HepG2 (cell line): ENCODE results near the gene ASH1L. TPM values are rescaled to one million over a fixed set of nuclear protein-coding genes. Genes with fewer than 3 reads are reported as not detected.

ENCODE experiments used
- ATM ChIP-seq: fragments of 450-650 bp; IDR thresholded peaks from 2 replicates; pipeline ENCODE4 v1.7.1; 2017; ENCODE audit warnings: mild to moderate bottlenecking, borderline replicate concordance
- CAMTA2 ChIP-seq: sonication (generic); formaldehyde crosslinking; IDR thresholded peaks from 2 replicates; pipeline ENCODE4 v1.4.0; 2020; ENCODE audit warnings: mild to moderate bottlenecking, missing genetic modification reagents, borderline replicate concordance
- CBX1 ChIP-seq: IDR thresholded peaks from one replicate; pipeline ENCODE4 v1.6.1; 2016; ENCODE audit warnings: antibody characterized with exemption, low read depth
- FOXM1 ChIP-seq: sonication (generic); formaldehyde crosslinking; IDR thresholded peaks from 2 replicates; pipeline ENCODE4 v1.5.0; 2020; ENCODE audit warnings: missing genetic modification reagents
- GATA4 ChIP-seq: sonication (generic); IDR thresholded peaks from 2 replicates; pipeline ENCODE4 v1.6.1; 2016; ENCODE audit warnings: antibody characterized with exemption, low read depth, borderline replicate concordance
- HES4 ChIP-seq: sonication (generic); formaldehyde crosslinking; IDR thresholded peaks from 2 replicates; pipeline ENCODE4 v1.9.0; 2021; ENCODE audit warnings: mild to moderate bottlenecking, missing genetic modification reagents, borderline replicate concordance
- HMG20B ChIP-seq: conservative IDR thresholded peaks from 2 replicates; pipeline ENCODE4 v1.6.1; 2016; ENCODE audit warnings: missing genetic modification reagents, missing compliant biosample characterization
- IRF9 ChIP-seq: sonication (generic); formaldehyde crosslinking; IDR thresholded peaks from 2 replicates; pipeline ENCODE4 v1.8.0; 2022; ENCODE audit warnings: missing genetic modification reagents, mild to moderate bottlenecking, borderline replicate concordance
- MAZ ChIP-seq, 2 experiments: sonication (generic) in 1 of 2; formaldehyde crosslinking in 1 of 2; IDR thresholded peaks; 2 replicates each; pipeline versions ENCODE4 v1.5.0 to v1.6.1; 2012 to 2020; ENCODE audit warnings: low read depth in 2 of 2, mild to moderate bottlenecking in 2 of 2, borderline replicate concordance in 1 of 2, improper control_type of control experiment in 1 of 2, low read length in 1 of 2, missing genetic modification reagents in 1 of 2, moderate library complexity in 1 of 2
- NFATC3 ChIP-seq: sonication (generic); formaldehyde crosslinking; IDR thresholded peaks from 2 replicates; pipeline ENCODE4 v1.5.1; 2020; ENCODE audit warnings: mild to moderate bottlenecking, missing genetic modification reagents
- NFIC ChIP-seq: IDR thresholded peaks from 2 replicates; pipeline ENCODE4 v1.6.1; 2012; ENCODE audit warnings: mild to moderate bottlenecking, low read length, inconsistent platforms
- NR0B2 ChIP-seq: sonication (generic); formaldehyde crosslinking; IDR thresholded peaks from 2 replicates; pipeline ENCODE4 v1.4.0; 2020; ENCODE audit warnings: mild to moderate bottlenecking, missing genetic modification reagents
- NR2C2 ChIP-seq: sonication (generic); formaldehyde crosslinking; IDR thresholded peaks from 2 replicates; pipeline ENCODE4 v1.4.0; 2020; ENCODE audit warnings: missing genetic modification reagents, mild to moderate bottlenecking, moderate library complexity, borderline replicate concordance
- SKIL ChIP-seq: sonication (generic); formaldehyde crosslinking; IDR thresholded peaks from 2 replicates; pipeline ENCODE4 v1.8.0; 2022; ENCODE audit warnings: missing genetic modification reagents, mild to moderate bottlenecking, moderate library complexity, borderline replicate concordance
- SRY ChIP-seq: sonication (generic); formaldehyde crosslinking; IDR thresholded peaks from 2 replicates; pipeline ENCODE4 v1.8.0; 2022; ENCODE audit warnings: mild to moderate bottlenecking, missing genetic modification reagents
- TOPORS ChIP-seq: sonication (generic); formaldehyde crosslinking; IDR thresholded peaks from 2 replicates; pipeline ENCODE4 v1.8.0; 2023; ENCODE audit warnings: mild to moderate bottlenecking, missing genetic modification reagents
- ZBTB34 ChIP-seq: sonication (generic); formaldehyde crosslinking; IDR thresholded peaks from 2 replicates; pipeline ENCODE4 v1.8.0; 2022; ENCODE audit warnings: mild to moderate bottlenecking, missing genetic modification reagents
- ZBTB38 ChIP-seq: sonication (generic); formaldehyde crosslinking; IDR thresholded peaks from 2 replicates; pipeline ENCODE4 v1.5.1; 2020; ENCODE audit warnings: mild to moderate bottlenecking, missing genetic modification reagents
- ZBTB7B ChIP-seq: sonication (generic); formaldehyde crosslinking; IDR thresholded peaks from 2 replicates; pipeline ENCODE4 v1.4.0; 2020; ENCODE audit warnings: missing genetic modification reagents
- ZNF296 ChIP-seq: sonication (generic); formaldehyde crosslinking; conservative IDR thresholded peaks from 2 replicates; pipeline ENCODE4 v1.5.0; 2020; ENCODE audit warnings: mild to moderate bottlenecking, missing genetic modification reagents
- ZNF430 ChIP-seq: sonication (generic); formaldehyde crosslinking; IDR thresholded peaks from 2 replicates; pipeline ENCODE4 v1.9.0; 2021; ENCODE audit warnings: mild to moderate bottlenecking, missing genetic modification reagents
- ZNF550 ChIP-seq: sonication (generic); formaldehyde crosslinking; IDR thresholded peaks from 2 replicates; pipeline ENCODE4 v1.4.0; 2020; ENCODE audit warnings: mild to moderate bottlenecking, missing genetic modification reagents, borderline replicate concordance
- ZNF777 ChIP-seq: sonication (generic); formaldehyde crosslinking; IDR thresholded peaks from 2 replicates; pipeline ENCODE4 v1.4.0; 2020; ENCODE audit warnings: missing genetic modification reagents
- ZNF883 ChIP-seq: sonication (generic); formaldehyde crosslinking; IDR thresholded peaks from 2 replicates; pipeline ENCODE4 v1.5.1; 2020; ENCODE audit warnings: mild to moderate bottlenecking, missing genetic modification reagents; ENCODE audit errors: not compliant biosample characterization
- polyA plus RNA-seq, 8 experiments: library from polyadenylated mRNA; depleted of rRNA in 3 of 8; stranded (reverse) in 7 of 8; unstranded in 1 of 8; fragments of >200 nt; fragmentation: Illumina TruSeq in 4 of 8; extraction: Trizol in 4 of 8; gene quantifications; 2 replicates each; pipeline versions ENCODE4 v1.2.1 to v1.2.3, GENCODE V29; 2011 to 2016; ENCODE audit warnings: low read depth in 4 of 8, missing spikeins in 1 of 8, mixed read lengths in 1 of 8; ENCODE audit not compliant: insufficient read depth in 1 of 8
- total RNA-seq, 5 experiments: library from RNA; depleted of rRNA; stranded (reverse); fragments of >200 nt; fragmentation: Illumina TruSeq; extraction: Trizol; gene quantifications; 2 replicates each; pipeline ENCODE4 v1.2.3, GENCODE V29; 2016; ENCODE audit warnings: low read depth in 1 of 5

The ASH1L gene
- total and polyA plus RNA-seq, 2 of the 13 experiments (the other 11 are each of a cell fraction or from before 2014, with no cell fraction given), result 10.2 to 15.3 TPM

GRCh38 chr1:155562581-155563376 lies at the start of gene ASH1L (continued):
- TF ChIP-seq NR2C2 (CRISPR knock-in tag) (peak; percentile 78; the same call in 1 of the 2 replicates), CAMTA2 (CRISPR knock-in tag) (no peak), ZNF777 (CRISPR knock-in tag) (peak; percentile 29; the same call in 1 of the 2 replicates), CBX1 (peak; percentile 53), ZBTB7B (CRISPR knock-in tag) (no peak; the same call in 1 of the 2 replicates), MAZ (IDR thresholded peaks at IDR 0.05; ENCODE audit: borderline replicate concordance, low read depth, low read length) (peak; percentile 47; the same call in 1 of the 2 replicates), MAZ (CRISPR knock-in tag; IDR thresholded peaks at IDR 0.05; ENCODE audit: low read depth) (peak; percentile 91), NR0B2 (no peak; the same call in none of the 2 replicates), SRY (CRISPR knock-in tag) (no peak; the same call in 1 of the 2 replicates), SKIL (peak; percentile 12; the same call in 1 of the 2 replicates), TOPORS (CRISPR knock-in tag) (no peak; the same call in 1 of the 2 replicates), IRF9 (CRISPR knock-in tag) (0 out of 2 replicates have a peak, but pooled peaks have one; percentile 11), ZBTB34 (CRISPR knock-in tag) (no peak), ATM (no peak), HMG20B (no peak), ZNF296 (no peak; the same call in 1 of the 2 replicates), NFATC3 (CRISPR knock-in tag) (peak; percentile 57; the same call in 1 of the 2 replicates), ZNF430 (CRISPR knock-in tag) (peak; percentile 66; the same call in 1 of the 2 replicates), ZNF550 (CRISPR knock-in tag) (no peak), ZBTB38 (CRISPR knock-in tag) (peak; percentile 39; the same call in 1 of the 2 replicates), FOXM1 (CRISPR knock-in tag) (no peak), GATA4 (peak; percentile 71; the same call in 1 of the 2 replicates), ZNF883 (CRISPR knock-in tag) (no peak), NFIC (no peak), HES4 (CRISPR knock-in tag) (peak; percentile 73)
